GM21786 (cell line): ENCODE data around the gene CEP68.

ENCODE experiments used
- ATAC-seq: cut with Tn5 transposase; IDR thresholded peaks from one replicate; pipeline ENCODE4 v1.9.1; 2021; ENCODE audit not compliant: unreplicated experiment

CEP68 gene

GRCh38 chr2:65055422-65056214 lies 598 bp upstream of the CEP68 start:
- ATAC-seq: peak; percentile 20

- ATAC-seq: no peak
Measured at GRCh38 chr2:65057054-65057375, 799 bp downstream of the CEP68 start.

DNA sequence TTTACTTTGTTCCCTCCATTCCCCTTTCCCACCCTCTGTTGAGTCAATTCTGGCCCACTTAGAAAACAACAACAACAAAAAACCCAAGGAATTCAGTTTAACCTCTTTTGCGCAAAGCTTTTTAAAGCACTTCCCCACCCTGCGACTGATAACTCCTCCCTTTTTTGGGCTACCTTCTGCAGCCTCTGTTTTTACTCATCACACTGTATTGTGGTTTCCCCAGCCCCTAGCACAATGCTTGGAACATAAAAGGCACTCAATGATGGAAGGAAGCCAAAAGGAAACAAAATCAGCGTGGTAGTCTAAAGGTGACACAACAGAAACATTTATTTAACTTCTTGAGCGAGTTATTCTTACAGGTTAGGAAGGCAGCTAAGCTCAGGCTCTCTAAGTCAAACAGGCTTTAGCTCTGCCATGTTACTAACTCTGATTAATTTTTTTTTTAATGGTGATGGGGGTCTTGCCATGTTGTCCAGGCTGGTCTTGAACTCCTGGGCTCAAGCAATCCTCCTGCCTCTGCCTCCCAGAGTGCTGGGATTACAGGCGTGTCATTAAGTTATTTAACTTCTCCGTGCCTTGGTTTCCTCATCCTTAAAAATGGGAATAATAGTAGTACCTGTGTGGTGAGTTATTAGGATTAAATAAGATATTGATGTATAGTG lies 1.3 kb downstream of the CEP68 start:
- ATAC-seq: peak; percentile 31

DNA sequence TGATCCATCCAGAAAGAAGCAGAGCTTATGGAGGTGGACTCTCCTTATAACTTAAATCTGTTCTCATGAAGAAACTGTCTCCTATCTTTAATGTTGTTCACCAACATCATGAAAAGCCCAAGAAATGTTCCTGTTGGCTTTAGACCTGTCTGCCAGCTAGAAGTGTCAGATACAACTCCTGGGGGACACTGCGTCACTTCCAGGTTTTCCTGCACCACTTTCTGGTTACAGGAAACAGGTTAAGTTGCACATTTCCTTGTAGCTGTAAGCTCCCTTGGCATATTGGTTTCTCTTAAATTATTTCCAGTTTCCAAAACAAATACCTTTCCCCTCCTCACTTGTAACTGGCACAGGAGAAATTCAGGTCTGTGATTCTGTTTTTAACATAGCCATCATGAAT lies 2.9 kb downstream of the CEP68 start:
- no peak for ATAC-seq

- ATAC-seq: no peak
Measured at GRCh38 chr2:65061146-65061909, 5.1 kb downstream of the CEP68 start.

- ATAC-seq: no peak
Measured at GRCh38 chr2:65061910-65062339, 5.7 kb downstream of the CEP68 start.

GRCh38 chr2:65062843-65063825 lies 6.9 kb downstream of the CEP68 start:
- no peak for ATAC-seq

GRCh38 chr2:65064728-65065552 lies 8.7 kb downstream of the CEP68 start:
- peak; percentile 76 for ATAC-seq

- ATAC-seq: no peak
Measured at GRCh38 chr2:65067806-65068553, 11.8 kb downstream of the CEP68 start.

GRCh38 chr2:65069439-65069824 lies 13.2 kb downstream of the CEP68 start:
- ATAC-seq: no peak

GRCh38 chr2:65070172-65070830 lies 14.1 kb downstream of the CEP68 start:
- ATAC-seq: no peak

DNA sequence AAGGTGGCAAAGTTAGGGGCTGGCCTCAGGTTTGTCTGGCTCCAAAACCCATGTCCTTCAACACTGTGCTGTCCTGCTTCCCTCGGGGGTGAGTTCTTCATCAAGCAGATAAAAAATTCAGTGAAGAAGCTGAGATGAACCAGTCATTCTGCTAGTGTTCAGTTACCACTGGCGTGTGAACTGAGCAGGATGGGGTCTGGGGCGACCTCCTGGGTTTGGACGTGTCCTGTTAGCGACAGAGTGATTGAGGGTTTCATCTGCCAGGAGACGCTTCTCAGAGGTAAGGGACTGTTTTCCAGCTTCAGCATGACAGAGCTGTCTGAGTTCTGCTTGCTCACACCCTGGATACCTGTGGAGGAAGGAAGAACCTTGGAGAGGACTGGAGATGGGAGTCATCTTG lies 14.6 kb downstream of the CEP68 start:
- no peak for ATAC-seq

- no peak for ATAC-seq
Measured at GRCh38 chr2:65071499-65072180, 15.4 kb downstream of the CEP68 start.

DNA sequence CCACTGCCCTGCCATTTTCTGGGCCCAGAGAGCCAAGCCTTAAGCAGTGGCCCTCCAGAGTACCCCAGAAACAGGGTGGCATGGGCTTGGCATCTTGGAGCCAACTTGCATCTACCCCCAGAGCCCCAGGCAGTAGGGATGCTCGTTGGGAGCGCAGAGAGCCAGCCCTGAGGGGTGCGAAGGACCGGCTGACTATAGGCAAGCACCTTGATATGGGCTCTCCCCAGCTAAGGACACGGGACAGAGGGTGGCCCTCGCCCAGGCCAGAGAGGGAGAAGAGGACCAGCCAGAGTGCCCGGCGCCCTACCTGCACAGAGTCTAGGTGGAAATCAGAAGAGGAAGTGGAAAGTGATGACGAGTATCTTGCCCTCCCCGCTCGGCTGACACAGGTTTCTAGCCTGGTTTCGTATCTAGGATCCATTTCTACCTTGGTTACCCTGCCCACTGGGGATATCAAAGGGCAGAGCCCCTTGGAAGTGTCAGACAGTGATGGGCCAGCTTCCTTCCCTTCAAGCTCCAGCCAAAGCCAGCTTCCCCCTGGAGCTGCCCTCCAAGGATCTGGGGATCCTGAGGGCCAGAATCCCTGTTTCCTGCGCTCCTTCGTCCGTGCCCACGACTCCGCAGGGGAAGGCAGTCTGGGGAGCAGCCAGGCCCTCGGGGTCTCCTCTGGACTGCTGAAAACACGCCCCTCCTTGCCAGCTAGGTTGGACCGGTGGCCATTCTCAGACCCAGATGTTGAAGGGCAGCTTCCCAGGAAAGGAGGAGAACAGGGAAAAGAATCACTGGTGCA lies 16.2 kb downstream of the CEP68 start:
- peak; percentile 52 for ATAC-seq

GRCh38 chr2:65073879-65074565 lies 17.8 kb downstream of the CEP68 start:
- ATAC-seq: no peak

DNA sequence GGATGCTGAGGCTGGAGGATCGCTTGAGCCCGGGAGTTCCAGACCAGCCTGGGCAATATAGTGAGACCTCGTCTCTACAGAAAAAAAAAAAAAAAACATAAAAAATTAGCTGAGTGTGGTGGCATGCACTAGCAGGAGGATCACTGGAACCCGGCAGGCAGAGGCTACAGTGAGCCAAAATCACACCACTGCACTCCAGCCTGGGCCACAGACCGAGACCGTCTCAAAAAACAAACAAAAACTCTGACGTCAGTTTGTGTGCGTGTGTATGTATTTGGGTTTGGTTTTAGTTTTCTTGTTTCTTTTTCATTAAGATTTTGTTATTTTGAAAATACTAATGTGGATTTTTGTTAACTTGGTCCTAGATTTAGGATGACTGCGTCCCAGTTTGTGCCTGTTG lies 19.0 kb downstream of the CEP68 start:
- no peak for ATAC-seq
